HepG2 (cell line): ENCODE data around the gene LYZ. TPM values are rescaled to one million over a fixed set of nuclear protein-coding genes. Genes with fewer than 3 reads are reported as not detected.

Experiments
- ATAC-seq: fragments of 200-7000 bp; cut with Tn5 transposase; 3 replicates; pipeline ENCODE4 v1.9.1; 2020; ENCODE audit warnings: mild to moderate bottlenecking, moderate library complexity
- BruUV-seq: library from RNA; stranded (reverse); fragments of 400-500 nt; replicated peaks from 2 replicates; lab custom pipeline; 2021; lab: Mats Ljungman, UMichigan
- CTCF ChIA-PET: fragments of 300-600 bp; formaldehyde crosslinking; extraction: SDS; loops from one replicate; lab custom pipeline; 2021; ENCODE audit warnings: low total read pairs, inconsistent platforms, low intra/inter-chr PET ratio; lab: Yijun Ruan, JAX
- POLR2A ChIA-PET: fragments of 350-600 bp; sonication (Branson Sonifier 250); formaldehyde crosslinking; loops from one replicate; lab custom pipeline; 2020; ENCODE audit warnings: antibody characterized with exemption, inconsistent platforms; lab: Yijun Ruan, JAX
- DNase-seq: peaks from one replicate; pipeline ENCODE4 v3.0.0-alpha.2; 2015; ENCODE audit warnings: low spot score
- FAIRE-seq: peaks from 3 replicates; lab custom pipeline; 2011; peaks lifted over from hg19 to GRCh38; lab: Jason Lieb, UNC
- H2AFZ ChIP-seq: one replicate; pipeline ENCODE4 v1.6.1; 2011; ENCODE audit warnings: low read length, inconsistent platforms
- H3K27ac ChIP-seq: fragments of 300-600 bp; 3 replicates; pipeline ENCODE4 v1.8.0; 2011; ENCODE audit warnings: mixed run types, mild to moderate bottlenecking, mixed read lengths, low read length, inconsistent platforms; ENCODE audit not compliant: insufficient read depth; ENCODE audit errors: extremely low read length
- H3K27me3 ChIP-seq, 2 experiments: fragments of 200-600 bp in 1 of 2; 2 replicates in 1 of 2; 3 replicates in 1 of 2; pipeline versions ENCODE4 v1.6.0 to v1.8.0; 2011; ENCODE audit warnings: low read length in 2 of 2, mild to moderate bottlenecking in 2 of 2, moderate library complexity in 2 of 2, inconsistent platforms in 1 of 2; ENCODE audit not compliant: insufficient read depth in 2 of 2, control insufficient read depth in 1 of 2
- H3K36me3 ChIP-seq, 2 experiments: fragments of 200-600 bp in 1 of 2; replicated peaks in 1 of 2; 2 replicates in 1 of 2; 3 replicates in 1 of 2; pipeline versions ENCODE4 v1.5.1 to v1.8.0; 2011; ENCODE audit warnings: low read length in 2 of 2, inconsistent platforms in 1 of 2; ENCODE audit not compliant: insufficient read depth in 2 of 2, control insufficient read depth in 1 of 2
- H3K4me1 ChIP-seq: 2 replicates; pipeline ENCODE4 v1.5.1; 2012; ENCODE audit warnings: low read length, inconsistent platforms; ENCODE audit not compliant: insufficient read depth
- H3K4me2 ChIP-seq: 2 replicates; pipeline ENCODE4 v1.6.0; 2011; ENCODE audit warnings: low read depth, low read length, inconsistent platforms
- H3K4me3 ChIP-seq, 3 experiments: fragments of 200-600 bp in 1 of 3; sonication (generic), shearing (Covaris generic) in 1 of 3; replicated peaks in 1 of 3; 2 replicates each; pipeline ENCODE4 v1.5.1; 2011 to 2016; ENCODE audit warnings: low read length in 3 of 3, inconsistent platforms in 2 of 3, low read depth in 2 of 3, mild to moderate bottlenecking in 2 of 3, control low read depth in 1 of 3, mixed read lengths in 1 of 3; ENCODE audit not compliant: insufficient read depth in 1 of 3
- H3K79me2 ChIP-seq: one replicate; pipeline ENCODE4 v1.6.1; 2011; ENCODE audit warnings: low read length, inconsistent platforms; ENCODE audit not compliant: insufficient read depth
- H3K9ac ChIP-seq: 2 replicates; pipeline ENCODE4 v1.6.0; 2011; ENCODE audit warnings: mild to moderate bottlenecking, low read depth, low read length, inconsistent platforms; ENCODE audit not compliant: insufficient read depth
- H3K9me3 ChIP-seq: 2 replicates; pipeline ENCODE4 v1.5.1; 2012; ENCODE audit warnings: mild to moderate bottlenecking, low read length
- H4K20me1 ChIP-seq: 2 replicates; pipeline ENCODE4 v1.6.0; 2011; ENCODE audit warnings: inconsistent platforms, mild to moderate bottlenecking, low read length, moderate library complexity; ENCODE audit not compliant: insufficient read depth
- AGO1 ChIP-seq: fragments of 200-400 bp; formaldehyde crosslinking; IDR thresholded peaks from 2 replicates; pipeline ENCODE4 v1.6.1; 2017; ENCODE audit warnings: mild to moderate bottlenecking, low read depth, low read length, moderate library complexity; ENCODE audit not compliant: poor library complexity, severe bottlenecking
- ATF1 ChIP-seq: IDR thresholded peaks from 2 replicates; pipeline ENCODE4 v1.6.1; 2016; ENCODE audit warnings: mild to moderate bottlenecking, control low read depth
- BATF2 ChIP-seq: sonication (generic); formaldehyde crosslinking; IDR thresholded peaks from 2 replicates; pipeline ENCODE4 v1.8.0; 2022; ENCODE audit warnings: mild to moderate bottlenecking, missing genetic modification reagents, moderate library complexity
- BCL3 ChIP-seq: sonication (generic); formaldehyde crosslinking; IDR thresholded peaks from 2 replicates; pipeline ENCODE4 v1.5.1; 2020; ENCODE audit warnings: mild to moderate bottlenecking, missing genetic modification reagents, moderate library complexity
- HHEX ChIP-seq: IDR thresholded peaks from 2 replicates; pipeline ENCODE4 v1.6.1; 2016; ENCODE audit warnings: control low read depth
- HNRNPH1 ChIP-seq: fragments of 200-400 bp; formaldehyde crosslinking; optimal IDR thresholded peaks from 2 replicates; pipeline ENCODE3; 2017; ENCODE audit warnings: mild to moderate bottlenecking, low read depth, low read length
- PREB ChIP-seq: sonication (generic); formaldehyde crosslinking; IDR thresholded peaks from 2 replicates; pipeline ENCODE4 v1.4.0; 2020; ENCODE audit warnings: missing genetic modification reagents
- SCMH1 ChIP-seq: sonication (generic); formaldehyde crosslinking; IDR thresholded peaks from 2 replicates; pipeline ENCODE4 v1.9.0; 2021; ENCODE audit warnings: missing genetic modification reagents, mild to moderate bottlenecking, borderline replicate concordance
- TCF12 ChIP-seq, 2 experiments: fragments of 450-650 bp in 1 of 2; sonication (generic) in 1 of 2; formaldehyde crosslinking in 1 of 2; IDR thresholded peaks; 2 replicates each; pipeline versions ENCODE4 v1.6.1 to v1.8.0; 2017 to 2022; ENCODE audit warnings: antibody characterized with exemption in 1 of 2, mild to moderate bottlenecking in 1 of 2, missing genetic modification reagents in 1 of 2, moderate library complexity in 1 of 2
- ZSCAN9 ChIP-seq: IDR thresholded peaks from 2 replicates; pipeline ENCODE4 v1.6.1; 2016; ENCODE audit warnings: borderline replicate concordance
- WGBS: methylation state at CpG from one replicate; pipeline ENCODE4 v1.1.6; 2017; ENCODE audit warnings: low lambda C conversion rate; 5-methylcytosine and 5-hydroxymethylcytosine counted together
- in situ Hi-C: cut with HindIII; loops from 2 replicates; pipeline ENCODE4 v1.10.0; 2017; ENCODE audit warnings: low pct_unique_long_range_greater_than_20kb; ENCODE audit not compliant: extremely low pct_ligation_motif_present
- intact Hi-C: fragments of 100-400 bp; cut with micrococcal nuclease; formaldehyde crosslinking; loops from one replicate; pipeline ENCODE4 v1.10.0; 2022; ENCODE audit not compliant: unreplicated experiment
- polyA plus RNA-seq, 8 experiments: library from polyadenylated mRNA; depleted of rRNA in 3 of 8; stranded (reverse) in 7 of 8; unstranded in 1 of 8; fragments of >200 nt; fragmentation: Illumina TruSeq in 4 of 8; extraction: Trizol in 4 of 8; gene quantifications; 2 replicates each; pipeline versions ENCODE4 v1.2.1 to v1.2.3, GENCODE V29; 2011 to 2016; ENCODE audit warnings: low read depth in 4 of 8, missing spikeins in 1 of 8, mixed read lengths in 1 of 8; ENCODE audit not compliant: insufficient read depth in 1 of 8
- total RNA-seq, 5 experiments: library from RNA; depleted of rRNA; stranded (reverse); fragments of >200 nt; fragmentation: Illumina TruSeq; extraction: Trizol; gene quantifications; 2 replicates each; pipeline ENCODE4 v1.2.3, GENCODE V29; 2016; ENCODE audit warnings: low read depth in 1 of 5

The LYZ gene
- total and polyA plus RNA-seq, 2 of the 13 experiments (the other 11 are each of a cell fraction or from before 2014, with no cell fraction given) = 1,788 to 2,054 TPM

GRCh38 chr12:69355363-69356028 is 7.3 kb downstream of the LYZ start (continued):
- TF ChIP-seq PREB (no peak), ATF1 (0 out of 2 replicates have a peak, but pooled peaks have one; percentile 13), HHEX (CRISPR knock-in tag) (no peak), AGO1 (peak; percentile 90), SCMH1 (CRISPR knock-in tag) (no peak), ZSCAN9 (CRISPR knock-in tag) (no peak)

GRCh38 chr12:69359531-69360347 is 11.6 kb downstream of the LYZ start, which contains the start of gene YEATS4:
TSS of gene YEATS4 (plus strand) at chr12:69359743. CDS start at chr12:69359973, 230 bp downstream.
- Histone ChIP-seq H3K27ac (peak within 1 kb of the TSS; percentile 94), H3K4me1 (peaks cover 44% of the 10 kb centered on the region), H3K79me2 (peaks cover 10% of the 10 kb centered on the region), H3K9me3 (no peaks in the 10 kb centered on the region), H2AFZ (peak within 1 kb of the TSS; percentile 49), H3K36me3 (no peaks in the 10 kb centered on the region; a peak in 2 of 5 replicates), H3K4me2 (peak within 1 kb of the TSS; percentile 93), H4K20me1 (0 out of 2 replicates have a peak, but pooled peaks cover 3% of the 10 kb centered on the region), H3K4me3 (peak within 1 kb of the TSS; percentile 71 to 75 (median 72)), H3K9ac (peak within 1 kb of the TSS; percentile 80), H3K27me3 (no peaks in the 10 kb centered on the region)
- TSS peak; percentile 99 for BruUV-seq
- FAIRE-seq (peak; percentile 73), DNase-seq (peak; percentile 95), ATAC-seq (peak; percentile 90)
- CTCF ChIA-PET = interaction anchor here (0.9 kb wide), 1 partner anchor 73 kb away, joined by 3 read pairs; no protein-coding TSS in a partner anchor
- intact Hi-C loops (loop anchor here (5.0 kb wide), 1 partner anchor 228 kb away; the partner anchor contains the start of gene CCT2), in situ Hi-C loops (loop anchor here (10.0 kb wide), 1 partner anchor 65 kb away; no protein-coding TSS in a partner anchor)
- POLR2A ChIA-PET = interaction anchor here (0.7 to 2.9 kb wide), 2 partner anchors 27 to 28 kb away, joined by 3 to 13 read pairs; no protein-coding TSS in a partner anchor
- WGBS = under 1% methylated on average over 37 of the region's 70 CpGs
- TF ChIP-seq BCL3 (CRISPR knock-in tag) (peak; percentile 74; the same call in 1 of the 2 replicates), HNRNPH1 (no peak), TCF12 (IDR thresholded peaks at IDR 0.05) (no peak), TCF12 (CRISPR knock-in tag; IDR thresholded peaks at IDR 0.05) (peak; percentile 73), BATF2 (CRISPR knock-in tag) (peak; percentile 83)
